Activated T-helper 1 cell treated with anti-CD3 and anti-CD28 coated beads, Interleukin-12 subunit alpha, Interleukin-12 subunit beta, Interleukin-2, Interleukin-4 antibody, amounts not matched to agents 30 ng/mL and 10 ng/mL and 1 ng/mL, durations not matched to agents 14 hours and 24 hours and 36 hours (primary cell): Measurements from ENCODE around the gene UCKL1. TPM values are rescaled to one million over a fixed set of nuclear protein-coding genes. Genes with fewer than 3 reads are reported as not detected.
"Not testable (repeated sequence)": the region's sequence is repeated elsewhere in the genome, so short reads cannot be mapped to it uniquely, and the experiment has no call there.

Experiments
- DNase-seq: peaks from one replicate; pipeline ENCODE4 v3.0.0; 2021; ENCODE audit warnings: low spot score
- H3K27ac Mint-ChIP-seq: one replicate; pipeline ENCODE4 v1.8.0; 2021; ENCODE audit warnings: mild to moderate bottlenecking, mixed read lengths
- H3K27me3 Mint-ChIP-seq: one replicate; pipeline ENCODE4 v1.8.0; 2022; ENCODE audit warnings: mild to moderate bottlenecking, moderate library complexity, mixed read lengths; ENCODE audit not compliant: insufficient read depth
- H3K36me3 Mint-ChIP-seq: one replicate; pipeline ENCODE4 v1.8.0; 2021; ENCODE audit warnings: low read depth, mixed read lengths
- H3K4me1 Mint-ChIP-seq: one replicate; pipeline ENCODE4 v1.8.0; 2021; ENCODE audit warnings: low read depth, mixed read lengths
- H3K4me3 Mint-ChIP-seq: one replicate; pipeline ENCODE4 v1.8.0; 2021; ENCODE audit warnings: mild to moderate bottlenecking, moderate library complexity, mixed read lengths
- H3K9me3 Mint-ChIP-seq: one replicate; pipeline ENCODE4 v1.8.0; 2021; ENCODE audit warnings: mixed read lengths
- intact Hi-C: fragments of 100-400 bp; cut with micrococcal nuclease; formaldehyde crosslinking; loops from one replicate; pipeline ENCODE4 v1.15.1; 2024
- total RNA-seq: library from RNA; stranded (reverse); gene quantifications from 2 replicates; pipeline ENCODE4 v1.2.3, GENCODE V29; 2022

UCKL1 gene
- total RNA-seq, 1 donor from 2014 or later = 49.3 TPM

DNA sequence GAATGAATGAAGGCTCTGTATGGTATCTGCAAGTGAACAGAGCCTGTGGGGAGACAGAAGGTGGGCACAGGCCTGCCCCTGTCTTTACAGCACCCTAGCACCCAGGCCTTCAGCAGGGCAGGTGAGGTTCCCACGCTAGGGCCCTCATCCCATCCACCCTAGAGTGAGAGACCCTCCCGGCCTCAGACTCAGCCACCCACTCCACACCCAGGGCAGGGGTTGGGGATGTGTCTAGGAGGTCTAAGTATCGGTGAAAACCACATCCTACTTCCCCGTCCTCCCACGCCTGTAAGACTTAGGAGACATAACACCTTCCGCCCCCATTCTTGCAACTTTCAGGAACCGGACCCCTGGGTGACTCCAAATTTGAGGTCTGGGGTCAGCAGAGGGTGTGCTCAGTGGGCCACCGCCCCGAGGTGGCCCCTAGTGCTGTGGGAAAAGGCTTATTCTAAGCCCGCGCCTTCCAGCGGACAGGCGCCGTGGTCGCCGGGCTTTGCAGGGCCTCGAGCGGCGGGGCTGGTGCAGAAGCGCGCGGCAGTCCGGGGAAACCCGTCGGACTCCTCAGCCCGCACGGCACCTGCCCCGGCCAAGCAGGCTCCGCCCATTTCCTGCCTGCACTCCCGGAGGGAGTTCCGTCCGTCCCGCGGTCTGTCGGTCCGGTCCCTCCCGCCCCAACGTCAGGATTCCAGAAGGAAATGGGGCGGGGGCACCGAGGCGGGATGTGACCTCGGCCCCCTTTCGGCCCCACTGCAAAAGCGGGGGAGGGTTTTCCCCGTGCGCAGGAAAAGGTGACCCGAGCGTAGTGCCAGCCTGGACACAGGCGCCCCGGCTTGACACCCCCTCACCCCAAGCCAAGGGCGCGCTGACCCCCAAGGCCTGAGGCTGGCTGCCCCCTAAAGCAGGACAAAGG, 22.4 kb upstream of the UCKL1 start:
- H3K27me3 Mint-ChIP-seq = no peaks in the 10 kb centered on the region
- intact Hi-C loops = loop anchor here (1.0 to 10.0 kb wide), 5 partner anchors 9 to 426 kb away; partner anchors contain the start of genes LIME1, SLC2A4RG, TPD52L2 and ZNF512B
- H3K9me3 Mint-ChIP-seq = no peaks in the 10 kb centered on the region
- peaks cover 36% of the 10 kb centered on the region for H3K36me3 Mint-ChIP-seq
- DNase-seq = peak; percentile 71
- H3K4me3 Mint-ChIP-seq = peak overlapping the region; percentile 83
- peaks cover 74% of the 10 kb centered on the region for H3K4me1 Mint-ChIP-seq
- peak overlapping the region; percentile 89 for H3K27ac Mint-ChIP-seq

DNA sequence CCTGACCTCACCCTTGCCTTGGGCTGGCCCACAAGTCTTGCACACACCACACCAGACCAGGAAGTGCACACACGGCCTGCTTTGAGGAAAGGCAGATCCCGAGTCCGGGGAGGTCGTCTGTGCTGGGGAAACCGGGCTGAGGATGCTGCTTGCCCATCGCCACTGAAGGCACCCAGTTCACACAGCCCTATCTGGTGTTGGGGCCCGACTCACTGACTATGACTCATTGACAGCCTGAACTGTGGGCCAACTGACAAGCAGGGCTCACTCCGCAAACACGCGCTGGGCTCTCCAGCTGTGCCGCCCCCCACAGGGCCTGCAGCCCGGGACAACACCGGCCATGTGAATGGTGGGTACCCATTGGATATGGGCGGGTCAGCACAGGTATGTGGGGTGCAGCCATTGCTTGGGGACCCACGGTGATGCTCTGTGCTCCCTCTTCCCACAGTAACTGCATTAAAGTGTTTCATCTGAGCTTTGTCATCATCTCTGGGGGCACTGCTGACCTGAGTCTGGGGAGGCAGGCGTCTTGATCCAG, 21.6 kb upstream of the UCKL1 start:
- H3K36me3 Mint-ChIP-seq = peaks cover 32% of the 10 kb centered on the region
- peak; percentile 46 for DNase-seq
- H3K9me3 Mint-ChIP-seq = no peaks in the 10 kb centered on the region
- H3K27ac Mint-ChIP-seq = peak overlapping the region; percentile 89
- H3K4me3 Mint-ChIP-seq = peak overlapping the region; percentile 83
- H3K4me1 Mint-ChIP-seq = peaks cover 71% of the 10 kb centered on the region
- H3K27me3 Mint-ChIP-seq = no peaks in the 10 kb centered on the region
- intact Hi-C loops = loop anchor here (1.0 to 10.0 kb wide), 7 partner anchors 9 to 440 kb away; partner anchors contain the start of genes LIME1, RGS19, SLC2A4RG and TPD52L2

DNA sequence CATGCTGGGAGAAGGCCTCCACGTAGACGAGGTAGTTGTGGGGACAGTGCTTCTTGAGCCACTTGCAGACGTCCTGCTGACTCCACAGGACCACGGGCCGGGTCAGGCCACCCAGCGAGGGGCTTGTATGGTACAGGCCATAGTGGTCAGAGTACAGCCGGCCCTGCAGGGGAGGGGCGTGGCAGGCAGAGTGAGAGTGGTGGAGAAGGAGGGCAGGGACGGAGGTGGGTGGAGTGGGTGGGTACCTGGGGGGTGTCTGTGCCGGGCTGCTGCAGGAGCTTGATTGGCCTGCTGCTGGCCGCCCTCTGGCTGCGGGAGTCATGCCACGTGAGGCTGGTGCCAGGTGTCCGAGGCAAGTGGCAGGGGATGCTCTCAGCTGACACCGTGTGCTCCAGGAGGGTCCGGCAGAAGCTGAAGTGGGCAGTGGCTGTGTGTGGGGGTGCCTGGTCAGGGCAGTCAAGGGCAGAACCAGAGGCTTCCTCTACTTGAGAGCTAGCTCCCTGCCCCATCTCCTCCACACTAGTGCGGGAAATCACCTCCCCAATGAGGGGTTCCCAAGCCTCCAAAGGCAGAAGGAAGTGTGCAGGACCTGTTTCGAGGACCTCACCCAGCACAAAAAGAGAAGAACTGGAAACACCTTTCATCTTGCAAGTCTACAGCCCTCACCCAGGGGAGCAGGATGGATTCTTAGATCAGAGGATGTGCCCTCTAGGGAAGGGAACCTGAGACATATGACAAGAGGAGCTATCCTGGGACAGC, 20.9 kb upstream of the UCKL1 start:
- H3K4me1 Mint-ChIP-seq = peaks cover 64% of the 10 kb centered on the region
- intact Hi-C loops = loop anchor here (1.0 to 10.0 kb wide), 3 partner anchors 102 to 439 kb away; partner anchors contain the start of genes LIME1, RGS19 and SLC2A4RG

DNA sequence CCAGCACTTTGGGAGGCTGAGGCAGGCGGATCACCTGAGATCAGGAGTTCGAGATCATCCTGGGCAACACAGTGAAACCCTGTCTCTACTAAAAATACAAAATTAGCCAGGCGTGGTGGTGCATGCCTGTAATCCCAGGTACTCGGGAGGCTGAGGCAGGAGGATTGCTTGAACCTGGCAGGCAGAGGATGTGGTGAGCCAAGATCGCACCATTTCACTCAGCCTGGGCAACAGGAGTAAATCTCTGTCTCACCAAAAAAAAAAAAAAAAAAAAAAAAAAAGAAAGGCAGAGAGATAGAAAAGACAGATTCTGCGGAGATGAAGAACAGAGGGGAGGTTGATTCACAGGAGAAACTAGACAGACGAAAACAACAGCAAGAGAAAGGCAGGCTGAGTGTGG, 20.3 kb upstream of the UCKL1 start:
- Mint-ChIP-seq H3K27ac (peak overlapping the region; percentile 89), H3K4me1 (peaks cover 58% of the 10 kb centered on the region), H3K36me3 (peaks cover 23% of the 10 kb centered on the region), H3K4me3 (peak overlapping the region; percentile 69)
- not testable (repeated sequence) for H3K9me3 Mint-ChIP-seq, H3K27me3 Mint-ChIP-seq, DNase-seq
- intact Hi-C loops = loop anchor here (10.0 kb wide), 1 partner anchor 242 kb away; the partner anchor contains the start of genes LIME1 and SLC2A4RG

More for the DNA sequence above, 20.9 kb upstream of the UCKL1 start:
- Mint-ChIP-seq H3K36me3 (peaks cover 26% of the 10 kb centered on the region), H3K27ac (peak overlapping the region; percentile 89), H3K9me3 (no peaks in the 10 kb centered on the region), H3K27me3 (no peaks in the 10 kb centered on the region), H3K4me3 (peak overlapping the region; percentile 83)
- no peak for DNase-seq

DNA sequence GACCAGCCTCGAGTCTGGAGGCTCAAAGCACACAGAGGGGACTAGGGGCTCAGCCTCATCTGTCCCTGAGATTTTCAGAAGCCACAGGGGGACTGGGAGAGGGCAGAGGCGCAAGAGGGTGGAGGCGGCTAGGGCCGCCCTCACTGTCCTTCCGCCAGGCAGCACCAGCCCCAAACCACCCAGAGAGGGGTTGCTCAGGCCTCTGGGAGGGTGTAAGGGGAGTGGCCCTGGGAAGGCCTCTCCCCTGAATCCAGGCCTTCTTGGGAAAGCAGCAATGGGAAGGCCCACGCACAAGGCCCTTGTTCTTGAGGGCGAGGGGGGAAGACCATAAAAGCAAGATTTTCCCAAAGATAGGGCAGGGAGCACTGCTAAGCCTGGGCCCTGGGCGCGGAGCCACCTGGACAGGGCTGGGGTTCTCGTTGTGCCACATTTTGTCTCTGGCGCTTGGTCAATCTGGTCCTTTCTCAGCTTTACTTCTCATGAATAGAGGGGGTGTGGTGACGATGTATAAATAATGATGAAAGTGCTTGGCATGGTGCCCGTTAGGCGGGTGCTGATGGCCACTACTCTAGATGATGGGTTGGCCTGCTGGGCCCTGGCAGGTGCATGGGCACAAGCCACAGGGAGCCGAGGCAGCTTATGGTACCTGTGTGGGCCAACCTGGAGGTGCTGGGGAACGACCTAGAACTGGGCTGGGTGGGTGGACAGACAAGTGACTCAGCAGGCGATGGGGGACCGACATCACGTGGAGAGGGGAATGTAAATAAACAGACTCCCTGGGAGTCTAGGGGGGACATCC, 18.4 kb upstream of the UCKL1 start:
- H3K4me3 Mint-ChIP-seq = no peak overlapping the region
- intact Hi-C loops = loop anchor here (5.0 to 10.0 kb wide), 2 partner anchors 187 to 240 kb away; partner anchors contain the start of genes LIME1 and SLC2A4RG
- H3K36me3 Mint-ChIP-seq = peaks cover 23% of the 10 kb centered on the region
- peak overlapping the region; percentile 65 for H3K27ac Mint-ChIP-seq
- H3K27me3 Mint-ChIP-seq = peaks cover 2% of the 10 kb centered on the region
- peaks cover 44% of the 10 kb centered on the region for H3K4me1 Mint-ChIP-seq
- H3K9me3 Mint-ChIP-seq = no peaks in the 10 kb centered on the region
- no peak for DNase-seq

DNA sequence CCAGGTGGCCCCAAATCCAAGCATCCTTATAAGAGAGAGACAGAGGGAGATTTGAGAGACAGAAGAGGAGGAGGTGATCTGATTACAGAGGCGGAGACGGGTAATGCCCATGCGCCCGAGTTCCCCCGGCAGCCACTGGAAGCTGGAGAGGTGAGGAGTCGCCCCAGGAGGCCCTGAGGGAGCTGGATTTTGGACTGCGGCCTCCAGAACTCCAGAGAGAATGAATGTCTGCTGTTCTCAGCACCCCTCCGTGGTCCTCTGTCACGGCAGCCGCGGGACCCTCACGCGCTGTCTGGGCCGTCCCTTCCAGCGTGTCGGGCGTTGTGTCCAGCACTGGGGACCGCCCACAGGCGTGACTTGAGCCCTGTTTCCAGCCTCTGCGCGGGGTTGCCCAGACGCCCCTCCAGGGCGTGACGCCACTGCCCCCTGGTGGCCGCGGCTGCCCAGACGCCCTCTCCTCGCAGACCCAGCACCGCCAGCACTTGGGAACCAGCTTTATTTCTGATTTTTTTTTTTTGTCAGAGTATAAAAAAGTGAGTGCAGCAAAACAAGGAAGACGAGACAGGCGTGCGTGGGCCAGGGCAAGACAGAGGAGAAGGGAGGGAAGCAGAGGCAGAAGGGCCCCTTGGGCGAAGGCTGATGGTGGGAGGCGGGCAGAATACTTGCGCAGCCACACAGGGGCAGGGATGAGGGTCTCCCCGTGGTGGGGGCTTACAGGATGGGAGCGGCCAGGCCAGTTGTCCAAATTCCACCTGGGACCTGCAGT, 17.6 kb upstream of the UCKL1 start:
- H3K4me1 Mint-ChIP-seq = peaks cover 46% of the 10 kb centered on the region
- peak overlapping the region; percentile 71 for H3K27ac Mint-ChIP-seq
- no peak overlapping the region for H3K4me3 Mint-ChIP-seq
- intact Hi-C loops = loop anchor here (5.0 to 10.0 kb wide), 2 partner anchors 187 to 239 kb away; partner anchors contain the start of genes LIME1 and SLC2A4RG
- peaks cover 23% of the 10 kb centered on the region for H3K36me3 Mint-ChIP-seq
- no peaks in the 10 kb centered on the region for H3K9me3 Mint-ChIP-seq
- peak; percentile 70 for DNase-seq
- peaks cover 2% of the 10 kb centered on the region for H3K27me3 Mint-ChIP-seq

DNA sequence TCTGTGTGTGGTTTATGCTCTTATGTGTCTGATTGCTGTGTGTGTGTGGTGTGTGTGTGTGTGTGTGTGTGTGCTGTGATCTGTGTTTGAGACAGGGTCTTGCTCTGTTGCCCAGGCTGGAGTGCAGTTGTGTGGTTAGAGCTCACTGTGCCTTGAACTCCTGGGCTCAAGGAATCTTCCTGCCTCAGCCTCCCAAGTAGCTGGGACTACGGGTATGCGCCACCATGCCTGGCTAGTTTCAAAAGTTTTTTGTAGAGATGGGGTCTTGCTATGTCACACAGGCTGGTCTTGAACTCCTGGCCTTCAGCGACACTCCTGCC, 16.9 kb upstream of the UCKL1 start:
- DNase-seq = no peak
- Mint-ChIP-seq H3K27ac (no peak overlapping the region), H3K36me3 (peaks cover 23% of the 10 kb centered on the region), H3K4me1 (peaks cover 46% of the 10 kb centered on the region), H3K27me3 (peaks cover 2% of the 10 kb centered on the region), H3K9me3 (no peaks in the 10 kb centered on the region), H3K4me3 (no peak overlapping the region)
- intact Hi-C loops = loop anchor here (5.0 to 10.0 kb wide), 2 partner anchors 186 to 238 kb away; partner anchors contain the start of genes LIME1 and SLC2A4RG

DNA sequence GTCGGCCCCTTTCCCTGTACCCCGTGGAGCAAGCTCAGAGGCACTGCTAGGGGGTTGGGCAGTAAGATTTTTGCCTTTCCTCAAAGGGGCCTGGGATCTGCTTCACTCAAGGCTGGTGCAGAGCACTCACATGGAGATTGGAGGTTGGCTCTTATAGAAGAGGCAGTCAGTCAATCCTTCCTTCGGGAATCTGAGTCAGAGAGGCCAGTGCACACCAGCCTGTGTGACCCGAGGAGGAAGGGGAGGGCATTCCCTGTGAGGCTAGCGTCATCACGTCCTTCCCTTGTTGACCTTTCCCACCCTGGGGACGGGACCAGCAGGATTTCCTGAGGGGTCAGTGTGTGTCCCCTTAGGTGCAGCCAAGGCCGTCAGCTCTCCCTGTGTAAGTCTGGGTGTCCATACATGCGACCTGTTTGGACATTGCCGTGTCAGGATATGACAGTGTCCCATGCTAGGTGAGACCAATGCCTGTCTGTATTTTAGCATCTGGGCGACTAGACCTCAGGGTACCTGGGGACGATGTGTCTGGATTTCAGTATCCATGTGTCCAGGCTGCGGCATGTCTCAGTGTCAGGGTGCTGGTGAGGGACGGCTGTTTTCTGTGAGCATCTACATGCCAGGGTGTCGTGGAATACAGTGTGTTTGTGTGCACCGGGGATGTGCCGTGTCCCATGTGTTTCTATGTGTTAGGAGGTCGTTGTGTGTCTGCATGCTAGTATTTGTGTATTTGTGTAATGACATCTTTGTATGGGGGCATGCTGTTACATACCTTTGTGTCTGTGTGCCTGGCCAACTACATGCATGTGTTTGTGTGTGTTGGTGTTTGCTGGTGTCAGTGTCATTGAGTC, 16.3 kb upstream of the UCKL1 start:
- no peak overlapping the region for H3K27ac Mint-ChIP-seq
- H3K4me1 Mint-ChIP-seq = peaks cover 40% of the 10 kb centered on the region
- no peak for DNase-seq
- peaks cover 2% of the 10 kb centered on the region for H3K27me3 Mint-ChIP-seq
- intact Hi-C loops = loop anchor here (5.0 to 10.0 kb wide), 2 partner anchors 185 to 238 kb away; partner anchors contain the start of genes LIME1 and SLC2A4RG
- peaks cover 21% of the 10 kb centered on the region for H3K36me3 Mint-ChIP-seq
- H3K4me3 Mint-ChIP-seq = no peak overlapping the region
- H3K9me3 Mint-ChIP-seq = no peaks in the 10 kb centered on the region

DNA sequence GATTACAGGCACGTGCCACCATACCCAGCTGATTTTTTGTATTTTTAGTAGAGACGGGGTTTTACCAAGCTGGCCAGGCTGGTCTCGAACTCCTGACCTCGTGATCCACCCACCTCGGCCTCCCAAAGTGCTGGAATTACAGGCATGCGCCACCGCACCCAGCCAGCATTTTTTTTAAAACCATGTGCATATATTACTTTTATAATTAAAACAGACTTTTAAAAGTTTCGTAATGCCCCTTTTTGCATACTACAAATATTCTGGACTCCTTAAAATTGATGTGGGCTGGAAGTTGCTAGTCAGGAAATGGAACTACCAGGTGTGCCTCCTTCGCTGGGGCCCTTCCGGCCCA, 15.7 kb upstream of the UCKL1 start:
- not testable (repeated sequence) for H3K27me3 Mint-ChIP-seq, H3K4me3 Mint-ChIP-seq, H3K27ac Mint-ChIP-seq, H3K9me3 Mint-ChIP-seq, DNase-seq
- intact Hi-C loops = loop anchor here (5.0 to 10.0 kb wide), 2 partner anchors 185 to 237 kb away; partner anchors contain the start of genes LIME1 and SLC2A4RG
- Mint-ChIP-seq H3K4me1 (peaks cover 34% of the 10 kb centered on the region), H3K36me3 (peaks cover 21% of the 10 kb centered on the region)

DNA sequence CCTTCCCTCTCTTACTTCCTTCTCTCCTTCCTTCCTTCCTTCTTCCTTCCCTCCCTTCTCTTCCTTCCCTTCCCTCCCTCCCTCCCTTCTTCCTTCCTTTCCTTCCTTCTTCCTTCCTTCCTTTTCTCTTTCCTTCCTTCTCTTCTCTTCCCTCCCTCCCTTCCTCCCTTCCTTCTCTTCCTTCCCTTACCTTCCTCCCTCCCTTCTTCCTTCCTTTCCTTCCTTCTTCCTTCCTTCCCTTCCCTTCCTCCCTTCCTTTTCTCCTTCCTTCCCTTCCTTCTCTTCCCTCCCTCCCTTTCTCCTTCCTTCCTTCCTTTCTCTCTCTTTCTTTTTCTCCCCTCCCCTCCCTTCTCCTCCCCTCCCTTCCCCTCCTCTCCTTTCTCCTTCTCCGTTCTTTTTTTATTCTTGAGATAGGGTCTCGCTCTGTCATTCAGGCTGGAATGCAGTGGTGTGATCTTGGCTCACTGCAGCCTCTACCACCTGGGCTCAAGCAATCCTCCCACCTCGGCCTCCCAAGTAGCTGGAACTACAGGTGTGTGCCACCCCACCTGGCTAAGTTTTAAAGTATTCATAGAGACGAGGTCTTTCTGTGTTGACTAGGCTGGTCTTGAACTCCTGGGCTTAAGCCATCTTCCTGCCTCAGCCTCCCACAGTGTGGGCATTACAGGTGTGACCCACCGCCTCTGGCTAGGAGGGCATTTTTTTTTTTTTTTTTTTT, 14.7 kb upstream of the UCKL1 start:
- intact Hi-C loops = loop anchor here (5.0 to 10.0 kb wide), 2 partner anchors 184 to 236 kb away; partner anchors contain the start of genes LIME1 and SLC2A4RG
- peaks cover 2% of the 10 kb centered on the region for H3K27me3 Mint-ChIP-seq
- H3K4me1 Mint-ChIP-seq = peaks cover 24% of the 10 kb centered on the region
- H3K36me3 Mint-ChIP-seq = peaks cover 22% of the 10 kb centered on the region
- peak overlapping the region; percentile 44 for H3K27ac Mint-ChIP-seq
- peak overlapping the region; percentile 76 for H3K4me3 Mint-ChIP-seq
- H3K9me3 Mint-ChIP-seq = no peaks in the 10 kb centered on the region
- no peak for DNase-seq
